Thoracic aorta (tissue), 2 donors: ENCODE measurements around the gene B3GALNT2. TPM values are rescaled to one million over a fixed set of nuclear protein-coding genes. Genes with fewer than 3 reads are reported as not detected.
"Not testable (repeated sequence)": the region's sequence is repeated elsewhere in the genome, so short reads cannot be mapped to it uniquely, and the experiment has no call there.

Experiments used
- ATAC-seq: fragments of 150-250 bp; one replicate; pipeline ENCODE4 v1.8.0; 2017; ENCODE audit warnings: low read depth; ENCODE audit not compliant: insufficient number of reproducible peaks, low FRiP score
- DNase-seq: peaks from one replicate; pipeline ENCODE4 v3.0.0-alpha.2; 2020; ENCODE audit warnings: low spot score
- H3K27ac ChIP-seq, 2 donors: fragments of 200-600 bp; sonication (generic); 1 replicate in 1 of 2; 2 replicates in 1 of 2; pipeline ENCODE4 v1.5.1; 2016; ENCODE audit warnings: mild to moderate bottlenecking in 2 of 2, moderate library complexity in 2 of 2
- H3K27me3 ChIP-seq: fragments of 200-600 bp; sonication (generic); replicated peaks from 2 replicates; pipeline ENCODE4 v1.6.0; 2016; ENCODE audit warnings: mild to moderate bottlenecking; ENCODE audit not compliant: insufficient read depth
- H3K36me3 ChIP-seq: fragments of 200-600 bp; sonication (generic); one replicate; pipeline ENCODE4 v1.5.1; 2016
- H3K4me1 ChIP-seq, 2 donors: fragments of 200-600 bp; sonication (generic); 1 replicate in 1 of 2; 2 replicates in 1 of 2; pipeline versions ENCODE4 v1.5.1 to v1.6.0; 2016; ENCODE audit warnings: low read depth in 2 of 2, mild to moderate bottlenecking in 1 of 2; ENCODE audit not compliant: control insufficient read depth in 1 of 2
- H3K4me3 ChIP-seq: fragments of 200-600 bp; sonication (generic); 2 replicates; pipeline ENCODE4 v1.5.1; 2016; ENCODE audit warnings: mild to moderate bottlenecking
- H3K9me3 ChIP-seq: fragments of 200-600 bp; sonication (generic); 2 replicates; pipeline ENCODE4 v1.5.1; 2016
- total RNA-seq, 2 donors: library from RNA; depleted of rRNA; stranded (reverse); fragments of >200 nt; gene quantifications; one replicate each; pipeline versions ENCODE4 v1.1.0 to v1.2.3, GENCODE V29; 2016
- TF ChIP-seq, protein P1 (sequence below): fragments of 200-600 bp; sonication (generic); IDR thresholded peaks from one replicate; pipeline ENCODE4 v1.5.1; 2019; ENCODE audit warnings: antibody characterized with exemption

B3GALNT2 gene
- 10 to 100 TPM; 50.5 to 50.7 TPM for total RNA-seq

DNA sequence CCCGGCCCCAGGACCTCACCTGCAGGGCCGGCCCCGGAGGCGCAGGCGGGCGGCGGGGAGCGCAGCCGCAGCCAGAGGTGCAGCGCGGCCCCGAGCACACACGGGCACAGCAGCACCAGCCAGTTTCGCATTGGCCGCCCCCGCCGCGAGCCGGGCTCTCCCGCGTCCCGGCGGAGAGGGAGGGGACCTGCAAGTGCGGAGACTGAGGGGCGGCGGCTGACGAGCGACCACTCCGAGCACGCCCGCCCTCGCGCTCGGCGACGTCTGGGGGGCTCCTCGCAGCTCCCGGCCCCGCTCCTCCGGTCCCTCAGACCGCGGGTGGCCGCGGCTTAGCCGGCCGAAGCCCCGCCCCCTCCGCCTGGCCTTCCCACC lies at the start of gene B3GALNT2:
Gene B3GALNT2, minus strand, starts transcription at position 331 of the 372 bp plus-strand sequence. Its CDS starts 200 bp downstream, at position 131.
- peak within 1 kb of the TSS; percentile 88 for H3K4me3 ChIP-seq
- H3K9me3 ChIP-seq: no peaks in the 10 kb centered on the region
- ATAC-seq: peak; percentile 5
- peak within 1 kb of the TSS; percentile 97 to 99 for H3K27ac ChIP-seq
- H3K27me3 ChIP-seq: no peaks in the 10 kb centered on the region
- TF ChIP-seq, protein P1, sequence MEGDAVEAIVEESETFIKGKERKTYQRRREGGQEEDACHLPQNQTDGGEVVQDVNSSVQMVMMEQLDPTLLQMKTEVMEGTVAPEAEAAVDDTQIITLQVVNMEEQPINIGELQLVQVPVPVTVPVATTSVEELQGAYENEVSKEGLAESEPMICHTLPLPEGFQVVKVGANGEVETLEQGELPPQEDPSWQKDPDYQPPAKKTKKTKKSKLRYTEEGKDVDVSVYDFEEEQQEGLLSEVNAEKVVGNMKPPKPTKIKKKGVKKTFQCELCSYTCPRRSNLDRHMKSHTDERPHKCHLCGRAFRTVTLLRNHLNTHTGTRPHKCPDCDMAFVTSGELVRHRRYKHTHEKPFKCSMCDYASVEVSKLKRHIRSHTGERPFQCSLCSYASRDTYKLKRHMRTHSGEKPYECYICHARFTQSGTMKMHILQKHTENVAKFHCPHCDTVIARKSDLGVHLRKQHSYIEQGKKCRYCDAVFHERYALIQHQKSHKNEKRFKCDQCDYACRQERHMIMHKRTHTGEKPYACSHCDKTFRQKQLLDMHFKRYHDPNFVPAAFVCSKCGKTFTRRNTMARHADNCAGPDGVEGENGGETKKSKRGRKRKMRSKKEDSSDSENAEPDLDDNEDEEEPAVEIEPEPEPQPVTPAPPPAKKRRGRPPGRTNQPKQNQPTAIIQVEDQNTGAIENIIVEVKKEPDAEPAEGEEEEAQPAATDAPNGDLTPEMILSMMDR: no peak
- no peak for DNase-seq
- H3K36me3 ChIP-seq: no peaks in the 10 kb centered on the region
- H3K4me1 ChIP-seq: peaks cover 3 to 29% of the 10 kb centered on the region in 2 donors

DNA sequence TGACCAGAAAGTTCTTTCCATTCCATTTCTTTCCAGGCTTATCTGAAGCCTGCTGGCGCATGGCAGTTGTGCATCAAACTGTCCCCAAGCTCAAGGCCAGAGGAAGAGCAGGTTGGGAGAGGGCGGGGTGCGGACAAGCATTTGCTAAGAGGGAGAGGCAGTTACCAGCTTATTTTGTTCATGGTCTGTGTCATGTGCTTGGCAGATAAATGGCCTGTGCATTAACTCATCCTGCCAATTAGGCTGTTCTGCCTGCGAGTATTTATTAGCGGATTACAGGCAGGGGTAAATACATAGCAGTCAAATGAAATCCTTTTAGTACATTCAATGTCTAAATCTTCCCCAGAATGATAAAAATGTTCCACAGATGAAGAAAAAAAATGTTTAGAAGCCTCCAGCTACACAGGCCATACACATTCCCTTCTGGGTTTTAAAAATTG lies 48.9 kb upstream of the B3GALNT2 start:
- Histone ChIP-seq H3K36me3 (no peaks in the 10 kb centered on the region), H3K27ac (no peak overlapping the region), H3K4me1 (no peaks in the 10 kb centered on the region), H3K9me3 (no peaks in the 10 kb centered on the region), H3K27me3 (no peaks in the 10 kb centered on the region), H3K4me3 (no peak overlapping the region)
- DNase-seq: no peak
- no peak for ATAC-seq
- TF ChIP-seq, protein P1: no peak

DNA sequence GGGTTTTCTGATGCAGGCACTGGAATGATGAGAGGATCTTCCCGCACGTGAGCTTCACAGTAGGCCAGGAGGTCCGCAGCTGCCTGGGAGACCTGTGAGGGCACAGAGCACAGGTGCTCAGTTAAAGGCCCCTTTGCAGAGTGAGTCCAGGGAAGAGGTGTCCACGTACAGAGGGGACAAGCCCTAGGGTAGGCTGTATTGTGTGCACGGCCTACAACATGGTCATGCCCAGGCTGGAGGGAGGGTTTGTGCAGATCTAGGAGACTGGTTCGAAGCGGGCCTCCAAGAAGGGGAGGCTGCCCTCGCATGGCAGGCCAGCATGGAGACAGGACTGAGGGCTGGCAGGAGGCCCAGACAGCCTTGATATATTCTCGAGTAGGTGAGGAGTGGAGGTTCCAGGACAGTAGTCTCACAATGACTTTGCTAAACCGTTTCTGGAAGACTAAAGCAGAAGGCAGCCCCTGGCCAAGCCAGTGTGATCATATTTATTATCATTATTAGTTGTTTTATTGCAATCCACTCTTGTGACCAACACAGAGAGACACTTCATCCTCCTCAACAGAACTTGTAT lies 48.0 kb upstream of the B3GALNT2 start:
- no peak overlapping the region for H3K4me3 ChIP-seq
- no peaks in the 10 kb centered on the region for H3K36me3 ChIP-seq
- H3K9me3 ChIP-seq: no peaks in the 10 kb centered on the region
- H3K27me3 ChIP-seq: no peaks in the 10 kb centered on the region
- ATAC-seq (no peak), DNase-seq (no peak)
- H3K27ac ChIP-seq: no peak overlapping the region
- TF ChIP-seq, protein P1: no peak
- no peaks in the 10 kb centered on the region for H3K4me1 ChIP-seq

DNA sequence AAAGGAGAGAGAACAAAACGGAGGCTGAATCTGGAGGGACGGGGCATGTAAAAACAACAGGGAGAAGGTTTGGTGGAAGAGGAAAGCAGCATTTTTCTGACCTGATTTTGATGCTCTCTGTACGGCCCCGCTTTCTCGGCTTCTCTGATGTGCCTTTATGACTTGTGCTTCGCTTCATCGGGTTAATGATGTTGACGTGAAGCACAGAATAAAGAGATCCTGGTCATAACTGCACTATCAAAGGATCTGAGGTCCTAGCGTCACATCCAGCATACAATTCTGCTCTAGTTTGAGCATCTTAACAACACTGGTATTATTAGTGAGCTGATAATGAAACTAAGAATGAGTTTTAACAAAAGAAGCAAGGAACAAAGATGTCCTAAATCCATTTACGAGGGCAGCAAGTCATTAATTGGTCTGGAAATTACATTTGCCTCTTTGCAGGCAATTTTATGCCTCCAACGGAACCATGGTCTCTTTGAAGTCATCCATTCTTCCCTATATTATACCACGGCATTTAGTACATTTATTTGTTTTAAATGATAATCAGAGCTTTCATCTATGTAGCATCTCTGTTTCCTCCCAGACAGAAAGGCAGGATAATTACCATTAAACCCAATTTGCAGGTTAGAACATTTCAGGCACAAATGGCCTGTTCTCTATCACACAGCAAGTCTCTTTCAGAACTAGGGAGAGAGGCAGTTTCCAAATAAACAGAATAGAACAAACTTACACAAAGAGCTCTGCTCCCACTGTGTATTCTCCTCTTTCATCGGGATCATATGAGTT lies 45.3 kb upstream of the B3GALNT2 start:
- TF ChIP-seq, protein P1: no peak
- H3K4me1 ChIP-seq: no peaks in the 10 kb centered on the region
- no peak overlapping the region for H3K4me3 ChIP-seq
- no peak for DNase-seq
- no peaks in the 10 kb centered on the region for H3K9me3 ChIP-seq
- H3K27me3 ChIP-seq: no peaks in the 10 kb centered on the region
- no peaks in the 10 kb centered on the region for H3K36me3 ChIP-seq
- no peak for ATAC-seq
- H3K27ac ChIP-seq: no peak overlapping the region

DNA sequence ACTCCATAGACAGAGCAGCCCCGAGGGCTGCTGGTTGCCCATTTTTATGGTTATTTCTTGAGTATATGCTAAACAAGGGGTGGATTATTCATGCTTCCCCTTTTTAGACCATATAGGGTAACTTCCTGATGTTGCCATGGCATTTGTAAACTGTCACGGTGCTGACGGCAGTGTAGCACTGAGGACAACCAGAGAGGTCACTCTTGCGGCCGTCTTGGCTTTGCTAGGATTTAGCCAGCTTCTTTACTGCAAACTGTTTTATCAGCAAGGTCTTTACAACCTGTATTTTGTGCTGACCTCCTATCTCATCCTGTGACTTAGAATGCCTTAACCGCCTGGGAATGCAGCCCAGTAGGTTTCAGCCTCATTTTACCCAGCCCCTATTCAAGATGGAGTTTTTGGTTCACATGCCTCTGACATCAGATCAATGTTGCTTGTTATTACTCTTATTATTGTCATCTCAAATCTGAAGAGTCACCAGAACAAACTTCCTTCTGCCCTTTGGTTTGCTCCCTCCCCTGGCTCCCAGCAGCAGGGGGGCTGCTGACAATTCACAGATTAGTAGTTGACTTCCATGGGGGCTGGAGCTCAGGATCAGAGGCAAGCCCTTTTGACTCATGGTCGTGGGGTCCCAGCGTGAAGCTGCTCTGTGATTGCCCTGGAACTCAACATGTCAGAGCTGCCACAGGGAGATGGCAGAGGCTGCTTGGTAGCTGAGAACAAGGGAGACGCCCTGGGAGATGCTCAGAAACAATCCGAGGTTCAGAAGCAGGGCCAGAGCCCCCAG lies 42.3 kb upstream of the B3GALNT2 start:
- H3K27me3 ChIP-seq, H3K9me3 ChIP-seq, DNase-seq, H3K4me3 ChIP-seq, H3K27ac ChIP-seq, H3K36me3 ChIP-seq, ATAC-seq, H3K4me1 ChIP-seq: not testable (repeated sequence)
